ENCODE measurements around the gene NAA20. TPM values are rescaled to one million over a fixed set of nuclear protein-coding genes. Genes with fewer than 3 reads are reported as not detected.
A peak's percentile ranks its signal among the peaks of the same experiment; 100 is the strongest.

The NAA20 gene
- total RNA-seq, 1 donor from 2014 or later = 46.2 TPM

DNA sequence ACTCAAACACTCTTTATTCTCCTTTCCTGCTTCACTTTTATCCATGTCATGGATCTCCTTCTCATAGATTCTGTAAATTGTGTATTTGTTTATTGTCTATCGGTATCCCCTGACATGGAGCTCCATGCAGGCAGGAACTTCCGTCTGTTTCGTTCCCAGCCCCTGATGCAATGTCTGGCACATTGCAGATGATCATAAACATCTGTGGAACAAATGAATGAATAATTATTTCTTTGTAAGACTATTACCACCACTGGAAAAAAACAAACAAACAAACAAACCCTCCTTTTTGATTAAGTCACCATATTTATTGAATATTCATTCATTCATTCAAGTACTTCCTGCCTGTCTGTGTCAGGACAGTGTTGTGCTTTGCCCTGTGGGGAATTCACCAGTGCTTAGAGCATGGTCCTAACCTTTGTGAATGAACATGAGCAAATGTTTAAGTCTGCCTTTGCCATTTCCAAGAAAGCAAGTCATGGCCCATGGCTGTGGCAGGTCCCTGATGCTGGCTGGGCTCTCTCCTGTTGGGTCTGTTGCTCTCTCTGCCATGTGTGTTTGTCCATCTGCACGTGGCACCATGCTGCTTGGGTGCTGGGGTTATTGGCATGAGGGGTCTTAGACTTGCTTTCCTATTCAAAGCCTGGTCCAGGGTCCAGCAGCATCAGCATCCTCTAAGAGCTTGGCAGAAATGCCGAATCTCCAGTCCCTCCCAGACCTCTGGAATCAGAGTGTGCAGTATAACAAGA lies 47.5 kb upstream of the NAA20 start:
- Mint-ChIP-seq H3K27ac (ENCODE audit: unreplicated experiment) (no peak overlapping the region), H3K4me3 (ENCODE audit: unreplicated experiment) (no peak overlapping the region), H3K4me1 (ENCODE audit: low read depth) (peaks cover 26% of the 10 kb centered on the region), H3K27me3 (ENCODE audit: low read depth) (no peaks in the 10 kb centered on the region), H3K36me3 (ENCODE audit: low read depth) (peaks cover 12% of the 10 kb centered on the region), H3K9me3 (ENCODE audit: low read depth) (no peaks in the 10 kb centered on the region)
- TF ChIP-seq, protein P1, sequence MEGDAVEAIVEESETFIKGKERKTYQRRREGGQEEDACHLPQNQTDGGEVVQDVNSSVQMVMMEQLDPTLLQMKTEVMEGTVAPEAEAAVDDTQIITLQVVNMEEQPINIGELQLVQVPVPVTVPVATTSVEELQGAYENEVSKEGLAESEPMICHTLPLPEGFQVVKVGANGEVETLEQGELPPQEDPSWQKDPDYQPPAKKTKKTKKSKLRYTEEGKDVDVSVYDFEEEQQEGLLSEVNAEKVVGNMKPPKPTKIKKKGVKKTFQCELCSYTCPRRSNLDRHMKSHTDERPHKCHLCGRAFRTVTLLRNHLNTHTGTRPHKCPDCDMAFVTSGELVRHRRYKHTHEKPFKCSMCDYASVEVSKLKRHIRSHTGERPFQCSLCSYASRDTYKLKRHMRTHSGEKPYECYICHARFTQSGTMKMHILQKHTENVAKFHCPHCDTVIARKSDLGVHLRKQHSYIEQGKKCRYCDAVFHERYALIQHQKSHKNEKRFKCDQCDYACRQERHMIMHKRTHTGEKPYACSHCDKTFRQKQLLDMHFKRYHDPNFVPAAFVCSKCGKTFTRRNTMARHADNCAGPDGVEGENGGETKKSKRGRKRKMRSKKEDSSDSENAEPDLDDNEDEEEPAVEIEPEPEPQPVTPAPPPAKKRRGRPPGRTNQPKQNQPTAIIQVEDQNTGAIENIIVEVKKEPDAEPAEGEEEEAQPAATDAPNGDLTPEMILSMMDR (IDR thresholded peaks at IDR 0.05) = no peak
- no peak for DNase-seq (ENCODE audit: low spot score)

DNA sequence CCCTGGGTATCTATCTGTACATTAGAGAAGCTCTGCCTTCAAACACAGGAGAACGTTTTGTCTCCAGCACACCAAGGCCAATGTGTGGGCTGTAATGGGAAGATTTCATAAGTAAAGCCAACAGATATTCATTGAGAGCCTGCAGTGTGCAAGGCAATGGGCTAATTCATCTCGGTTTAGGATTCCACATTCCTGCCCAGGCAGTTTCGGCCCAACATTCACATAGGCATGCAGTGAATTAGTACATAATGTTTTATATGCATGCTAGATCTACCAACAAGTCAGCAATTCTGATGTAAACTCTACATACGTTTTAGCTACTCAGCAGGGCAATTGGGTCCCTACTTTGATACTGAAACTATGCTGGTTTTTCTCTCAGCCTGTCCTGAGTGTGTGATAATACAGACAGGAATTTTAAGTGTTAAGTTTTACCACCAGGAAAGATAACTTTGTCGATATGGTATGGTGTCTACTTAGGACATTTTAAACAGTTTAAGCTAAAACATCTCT lies 46.9 kb upstream of the NAA20 start:
- TF ChIP-seq, protein P1 (IDR thresholded peaks at IDR 0.05) = no peak
- Mint-ChIP-seq H3K27ac (ENCODE audit: unreplicated experiment) (no peak overlapping the region), H3K4me1 (ENCODE audit: low read depth) (peaks cover 29% of the 10 kb centered on the region), H3K27me3 (ENCODE audit: low read depth) (no peaks in the 10 kb centered on the region), H3K36me3 (ENCODE audit: low read depth) (peaks cover 10% of the 10 kb centered on the region), H3K9me3 (ENCODE audit: low read depth) (no peaks in the 10 kb centered on the region), H3K4me3 (ENCODE audit: unreplicated experiment) (no peak overlapping the region)
- DNase-seq (ENCODE audit: low spot score) = no peak

DNA sequence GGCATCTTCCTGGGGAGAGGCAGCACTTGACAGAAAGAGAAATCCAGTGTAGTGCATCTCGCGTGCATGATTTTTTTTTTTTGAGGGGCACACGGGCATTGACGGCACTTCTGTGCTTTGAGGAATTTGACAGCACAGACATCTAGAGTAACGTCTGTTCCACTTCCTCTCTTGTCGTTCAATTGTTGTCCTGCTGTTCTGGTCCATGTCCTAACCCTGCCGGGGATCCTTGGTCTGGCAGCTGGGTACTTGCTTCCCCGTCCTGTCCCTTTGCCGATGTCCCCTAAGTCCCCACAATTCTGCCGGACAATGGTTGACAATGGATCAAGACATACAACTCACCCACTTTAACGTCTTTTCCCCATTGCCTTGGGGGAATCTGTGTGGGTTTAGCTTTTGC lies 46.0 kb upstream of the NAA20 start:
- Mint-ChIP-seq H3K4me1 (ENCODE audit: low read depth) (peaks cover 37% of the 10 kb centered on the region), H3K4me3 (ENCODE audit: unreplicated experiment) (no peak overlapping the region), H3K27ac (ENCODE audit: unreplicated experiment) (peak overlapping the region; percentile 69), H3K36me3 (ENCODE audit: low read depth) (peaks cover 10% of the 10 kb centered on the region), H3K9me3 (ENCODE audit: low read depth) (no peaks in the 10 kb centered on the region), H3K27me3 (ENCODE audit: low read depth) (no peaks in the 10 kb centered on the region)
- TF ChIP-seq, protein P1 (IDR thresholded peaks at IDR 0.05) = no peak
- DNase-seq (ENCODE audit: low spot score) = no peak

DNA sequence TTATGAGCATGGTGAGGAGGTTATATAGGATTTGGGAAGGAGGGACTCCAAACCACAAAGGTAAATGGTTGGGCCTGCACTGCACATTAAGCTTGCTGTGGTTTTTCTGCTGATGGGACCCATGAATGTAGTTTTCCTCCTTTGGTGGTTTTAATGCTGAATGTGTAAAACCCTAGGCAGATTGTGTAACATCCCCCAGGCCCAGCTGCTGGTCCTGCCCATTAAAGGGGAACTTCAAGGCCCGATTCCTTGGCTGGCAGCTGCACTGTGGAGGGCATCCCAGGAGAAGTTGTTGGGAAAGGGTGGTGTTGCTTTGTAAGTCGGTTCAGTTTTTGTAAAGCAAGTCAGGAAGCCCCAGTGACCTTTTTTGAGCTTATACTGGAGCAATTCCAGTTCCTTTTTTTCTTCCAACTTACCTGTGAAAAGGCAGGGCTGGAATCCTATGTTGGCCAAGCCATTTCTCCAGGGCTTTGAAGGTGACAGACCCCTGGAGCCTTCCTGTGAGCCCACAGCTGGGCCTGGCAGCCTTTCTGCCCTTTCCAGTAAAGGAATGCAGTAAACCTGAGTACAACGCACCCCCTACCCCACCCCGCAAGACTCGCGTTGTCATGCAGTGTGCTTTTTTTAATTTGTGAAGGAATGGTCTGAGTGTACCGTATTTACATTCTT lies 43.1 kb upstream of the NAA20 start:
- peaks cover 11% of the 10 kb centered on the region for H3K36me3 Mint-ChIP-seq (ENCODE audit: low read depth)
- peak overlapping the region; percentile 83 for H3K4me3 Mint-ChIP-seq (ENCODE audit: unreplicated experiment)
- H3K27ac Mint-ChIP-seq (ENCODE audit: unreplicated experiment) = peak overlapping the region; percentile 96
- peaks cover 67% of the 10 kb centered on the region for H3K4me1 Mint-ChIP-seq (ENCODE audit: low read depth)
- H3K27me3 Mint-ChIP-seq (ENCODE audit: low read depth) = no peaks in the 10 kb centered on the region
- TF ChIP-seq, protein P1 (IDR thresholded peaks at IDR 0.05) = no peak
- DNase-seq (ENCODE audit: low spot score) = no peak
- no peaks in the 10 kb centered on the region for H3K9me3 Mint-ChIP-seq (ENCODE audit: low read depth)

DNA sequence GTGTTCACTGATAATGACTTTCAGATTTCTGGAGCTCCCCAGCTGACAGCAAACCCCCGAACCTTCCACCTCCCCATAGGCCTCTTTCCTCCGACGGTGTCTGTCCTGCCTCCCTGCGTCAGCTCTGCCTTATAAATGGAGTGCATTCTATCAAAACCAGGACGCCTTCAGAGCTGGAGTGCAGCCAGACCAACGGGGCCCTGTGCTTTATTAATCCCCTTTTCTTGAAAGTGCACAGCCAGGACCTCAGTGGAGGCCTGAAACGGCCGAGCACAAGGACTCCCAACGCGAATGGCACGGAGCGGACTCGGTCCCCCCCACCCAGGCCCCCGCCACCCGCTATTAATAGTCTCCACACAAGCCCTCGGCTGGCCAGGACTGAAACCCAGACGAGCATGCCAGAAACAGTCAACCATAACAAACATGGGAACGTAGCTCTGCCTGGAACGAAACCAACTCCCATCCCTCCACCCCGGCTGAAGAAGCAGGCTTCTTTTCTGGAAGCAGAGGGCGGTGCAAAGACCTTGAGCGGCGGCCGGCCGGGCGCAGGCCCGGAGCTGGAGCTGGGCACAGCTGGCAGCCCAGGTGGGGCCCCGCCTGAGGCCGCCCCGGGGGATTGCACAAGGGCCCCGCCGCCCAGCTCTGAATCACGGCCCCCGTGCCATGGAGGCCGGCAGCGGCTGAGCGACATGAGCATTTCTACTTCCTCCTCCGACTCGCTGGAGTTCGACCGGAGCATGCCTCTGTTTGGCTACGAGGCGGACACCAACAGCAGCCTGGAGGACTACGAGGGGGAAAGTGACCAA lies 42.3 kb upstream of the NAA20 start:
- TF ChIP-seq, protein P1 (IDR thresholded peaks at IDR 0.05) = no peak
- Mint-ChIP-seq H3K9me3 (ENCODE audit: low read depth) (no peaks in the 10 kb centered on the region), H3K27me3 (ENCODE audit: low read depth) (no peaks in the 10 kb centered on the region), H3K36me3 (ENCODE audit: low read depth) (peaks cover 6% of the 10 kb centered on the region), H3K27ac (ENCODE audit: unreplicated experiment) (peak overlapping the region; percentile 96), H3K4me1 (ENCODE audit: low read depth) (peaks cover 72% of the 10 kb centered on the region), H3K4me3 (ENCODE audit: unreplicated experiment) (peak overlapping the region; percentile 83)
- peak; percentile 96 for DNase-seq (ENCODE audit: low spot score)
